GM23338 (cell line): ENCODE measurements around the gene PNMA6A. TPM values are rescaled to one million over a fixed set of nuclear protein-coding genes. Genes with fewer than 3 reads are reported as not detected.

ENCODE experiments used
- ATAC-seq: fragments of 200-7000 bp; cut with Tn5 transposase; 3 replicates; pipeline ENCODE4 v1.9.1; 2020
- DNase-seq: peaks from one replicate; pipeline ENCODE4 v3.0.0-alpha.2; 2015; ENCODE audit warnings: low spot score
- H2AFZ ChIP-seq: fragments of 200-600 bp; sonication (generic); 2 replicates; pipeline ENCODE4 v1.8.0; 2016; ENCODE audit warnings: antibody characterized with exemption, mild to moderate bottlenecking, moderate library complexity
- H3F3A ChIP-seq: fragments of 200-600 bp; sonication (generic); replicated peaks from 2 replicates; pipeline ENCODE4 v1.8.0; 2017; ENCODE audit warnings: antibody characterized with exemption, mixed run types, low read depth
- H3K27ac ChIP-seq: fragments of 200-600 bp; sonication (generic); 2 replicates; pipeline ENCODE4 v1.6.1; 2016; ENCODE audit warnings: low read depth
- H3K27me3 ChIP-seq: fragments of 200-600 bp; sonication (generic); 2 replicates; pipeline ENCODE4 v1.8.0; 2016; ENCODE audit warnings: mild to moderate bottlenecking, mixed run types, moderate library complexity; ENCODE audit not compliant: insufficient read depth
- H3K36me3 ChIP-seq: fragments of 200-600 bp; sonication (generic); 2 replicates; pipeline ENCODE4 v1.8.0; 2016; ENCODE audit warnings: mild to moderate bottlenecking; ENCODE audit not compliant: insufficient read depth
- H3K4me1 ChIP-seq: fragments of 200-600 bp; sonication (generic); 2 replicates; pipeline ENCODE4 v1.8.0; 2016; ENCODE audit warnings: mild to moderate bottlenecking, moderate library complexity; ENCODE audit not compliant: insufficient read depth
- H3K4me2 ChIP-seq: fragments of 200-600 bp; sonication (generic); 2 replicates; pipeline ENCODE4 v1.7.1; 2017; ENCODE audit warnings: mixed run types
- H3K4me3 ChIP-seq: fragments of 200-600 bp; sonication (generic); 2 replicates; pipeline ENCODE4 v1.6.1; 2016; ENCODE audit warnings: mixed run types
- H3K79me2 ChIP-seq: fragments of 200-600 bp; sonication (generic); replicated peaks from 2 replicates; pipeline ENCODE4 v1.8.0; 2017; ENCODE audit warnings: mild to moderate bottlenecking; ENCODE audit not compliant: insufficient read depth
- H3K9me2 ChIP-seq: fragments of 200-600 bp; sonication (generic); 2 replicates; pipeline ENCODE4 v1.8.0; 2017; ENCODE audit not compliant: insufficient read depth
- H4K20me1 ChIP-seq: fragments of 200-600 bp; sonication (generic); replicated peaks from 2 replicates; pipeline ENCODE4 v1.8.0; 2017; ENCODE audit warnings: mild to moderate bottlenecking; ENCODE audit not compliant: insufficient read depth
- H3K27ac Mint-ChIP-seq: 2 replicates; pipeline ENCODE4 v1.8.0; 2020; ENCODE audit warnings: inconsistent platforms, mild to moderate bottlenecking, moderate library complexity, mixed read lengths
- H3K27me3 Mint-ChIP-seq: 3 replicates; pipeline ENCODE4 v1.8.0; 2022; ENCODE audit warnings: low read depth, mild to moderate bottlenecking, moderate library complexity, mixed read lengths, inconsistent platforms; ENCODE audit not compliant: insufficient read depth, poor library complexity
- H3K36me3 Mint-ChIP-seq: 3 replicates; pipeline ENCODE4 v1.8.0; 2021; ENCODE audit warnings: low read depth, mild to moderate bottlenecking, inconsistent platforms, moderate library complexity, mixed read lengths
- H3K4me1 Mint-ChIP-seq: 3 replicates; pipeline ENCODE4 v1.8.0; 2020; ENCODE audit warnings: mild to moderate bottlenecking, inconsistent platforms, mixed read lengths
- H3K4me3 Mint-ChIP-seq: 3 replicates; pipeline ENCODE4 v1.8.0; 2021; ENCODE audit warnings: moderate library complexity, mild to moderate bottlenecking, inconsistent platforms, mixed read lengths
- H3K9me3 Mint-ChIP-seq: 3 replicates; pipeline ENCODE4 v1.8.0; 2020; ENCODE audit warnings: moderate library complexity, mild to moderate bottlenecking, inconsistent platforms, mixed read lengths
- CREB1 ChIP-seq: fragments of 250-450 bp; sonication (Bioruptor Pico); IDR thresholded peaks from 2 replicates; pipeline ENCODE4 v1.5.0; 2020; ENCODE audit warnings: low read depth, mild to moderate bottlenecking, moderate library complexity
- EZH2 ChIP-seq: fragments of 200-600 bp; sonication (generic); IDR thresholded peaks from one replicate; pipeline ENCODE4 v1.8.0; 2017; ENCODE audit warnings: antibody characterized with exemption, mild to moderate bottlenecking, low read depth; ENCODE audit not compliant: unreplicated experiment
- EZH2phosphoT487 ChIP-seq: fragments of 200-600 bp; sonication (generic); IDR thresholded peaks from one replicate; pipeline ENCODE4 v1.8.1; 2018; ENCODE audit warnings: antibody characterized with exemption; ENCODE audit not compliant: unreplicated experiment
- JUNB ChIP-seq: IDR thresholded peaks from one replicate; pipeline ENCODE4 v1.6.1; 2016; ENCODE audit warnings: antibody characterized with exemption; ENCODE audit not compliant: unreplicated experiment
- NANOG ChIP-seq: IDR thresholded peaks from 2 replicates; pipeline ENCODE4 v1.6.1; 2016; ENCODE audit warnings: antibody characterized with exemption, borderline replicate concordance
- POLR2AphosphoS5 ChIP-seq: IDR thresholded peaks from 2 replicates; pipeline ENCODE4 v1.6.1; 2016; ENCODE audit warnings: antibody characterized with exemption, low read depth
- STAT1 ChIP-seq: IDR thresholded peaks from one replicate; pipeline ENCODE4 v1.6.1; 2016; ENCODE audit warnings: antibody characterized with exemption; ENCODE audit not compliant: unreplicated experiment
- ZNF114 ChIP-seq: fragments of 250-450 bp; sonication (Bioruptor Pico); IDR thresholded peaks from 2 replicates; pipeline ENCODE4 v1.5.0; 2020; ENCODE audit warnings: mild to moderate bottlenecking, moderate library complexity
- ZNF331 ChIP-seq: fragments of 250-450 bp; sonication (Bioruptor Pico); IDR thresholded peaks from 2 replicates; pipeline ENCODE4 v1.5.0; 2020; ENCODE audit warnings: low read depth, mild to moderate bottlenecking, moderate library complexity
- polyA plus RNA-seq: library from polyadenylated mRNA; unstranded; fragments of >200 nt; fragmentation: Nextera tagmentation; extraction: Ambion mirVana; gene quantifications from 2 replicates; pipeline ENCODE4 v1.2.1, GENCODE V29; 2016
- total RNA-seq: library from RNA; depleted of rRNA; stranded (reverse); fragments of >200 nt; shearing (Covaris generic); gene quantifications from 2 replicates; pipeline ENCODE4 v1.2.3, GENCODE V29; 2014
- TF ChIP-seq, protein P1 (sequence below): IDR thresholded peaks from one replicate; pipeline ENCODE4 v1.6.1; 2018; ENCODE audit warnings: antibody characterized with exemption; ENCODE audit not compliant: unreplicated experiment
- TF ChIP-seq, protein P2 (sequence below): IDR thresholded peaks from 2 replicates; pipeline ENCODE4 v1.6.1; 2016; ENCODE audit warnings: antibody characterized with exemption
- TF ChIP-seq, protein P3 (sequence below): fragments of 250-450 bp; sonication (Bioruptor Pico); IDR thresholded peaks from 2 replicates; pipeline ENCODE4 v1.5.0; 2020; ENCODE audit warnings: mild to moderate bottlenecking, moderate library complexity
- TF ChIP-seq, protein P4 (sequence below), 2 experiments: fragments of 200-600 bp in 1 of 2; sonication (generic) in 1 of 2; conservative IDR thresholded peaks; 2 replicates each; pipeline versions ENCODE4 v1.5.1 to v1.6.1; 2016 to 2017; ENCODE audit warnings: antibody characterized with exemption in 2 of 2, low read depth in 2 of 2, mild to moderate bottlenecking in 2 of 2, moderate library complexity in 1 of 2

The PNMA6A gene
- total and polyA plus RNA-seq, 2 experiments from 2014 or later: 2.4 to 7.1 TPM

DNA sequence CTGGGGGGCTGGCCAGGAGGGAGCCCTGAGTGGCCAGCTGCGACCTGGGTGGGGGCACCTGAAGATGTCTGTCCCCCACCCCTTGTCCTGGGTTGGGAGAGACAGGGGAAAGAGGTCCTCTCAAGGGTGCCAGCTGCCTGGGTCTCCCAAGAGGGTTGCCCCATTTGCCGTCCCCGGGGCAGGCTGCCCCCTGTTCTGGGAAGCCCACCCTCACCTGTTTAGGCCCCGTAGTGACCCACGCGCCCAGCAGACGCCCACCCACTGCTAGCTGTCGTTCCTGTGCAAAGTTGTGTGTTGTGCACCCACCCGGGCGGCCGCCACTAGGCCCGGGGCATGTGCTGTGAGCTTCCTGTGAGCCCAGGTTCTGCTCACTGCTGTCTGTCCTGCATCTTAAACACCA, 41.5 kb upstream of the PNMA6A start:
- Histone ChIP-seq H3K4me1 (no peaks in the 10 kb centered on the region), H3K27me3 (no peaks in the 10 kb centered on the region), H3K79me2 (no peaks in the 10 kb centered on the region), H3K4me2 (no peak overlapping the region), H3K27ac (no peak overlapping the region), H2AFZ (no peak overlapping the region), H3F3A (no peaks in the 10 kb centered on the region), H3K36me3 (no peaks in the 10 kb centered on the region), H3K9me2 (no peaks in the 10 kb centered on the region), H3K4me3 (no peak overlapping the region), H4K20me1 (no peaks in the 10 kb centered on the region)
- Mint-ChIP-seq H3K4me3 (no peak overlapping the region), H3K4me1 (no peaks in the 10 kb centered on the region), H3K27ac (no peak overlapping the region), H3K36me3 (no peaks in the 10 kb centered on the region), H3K27me3 (peaks cover 4% of the 10 kb centered on the region), H3K9me3 (no peaks in the 10 kb centered on the region)
- no peak for ATAC-seq
- TF ChIP-seq, protein P1, sequence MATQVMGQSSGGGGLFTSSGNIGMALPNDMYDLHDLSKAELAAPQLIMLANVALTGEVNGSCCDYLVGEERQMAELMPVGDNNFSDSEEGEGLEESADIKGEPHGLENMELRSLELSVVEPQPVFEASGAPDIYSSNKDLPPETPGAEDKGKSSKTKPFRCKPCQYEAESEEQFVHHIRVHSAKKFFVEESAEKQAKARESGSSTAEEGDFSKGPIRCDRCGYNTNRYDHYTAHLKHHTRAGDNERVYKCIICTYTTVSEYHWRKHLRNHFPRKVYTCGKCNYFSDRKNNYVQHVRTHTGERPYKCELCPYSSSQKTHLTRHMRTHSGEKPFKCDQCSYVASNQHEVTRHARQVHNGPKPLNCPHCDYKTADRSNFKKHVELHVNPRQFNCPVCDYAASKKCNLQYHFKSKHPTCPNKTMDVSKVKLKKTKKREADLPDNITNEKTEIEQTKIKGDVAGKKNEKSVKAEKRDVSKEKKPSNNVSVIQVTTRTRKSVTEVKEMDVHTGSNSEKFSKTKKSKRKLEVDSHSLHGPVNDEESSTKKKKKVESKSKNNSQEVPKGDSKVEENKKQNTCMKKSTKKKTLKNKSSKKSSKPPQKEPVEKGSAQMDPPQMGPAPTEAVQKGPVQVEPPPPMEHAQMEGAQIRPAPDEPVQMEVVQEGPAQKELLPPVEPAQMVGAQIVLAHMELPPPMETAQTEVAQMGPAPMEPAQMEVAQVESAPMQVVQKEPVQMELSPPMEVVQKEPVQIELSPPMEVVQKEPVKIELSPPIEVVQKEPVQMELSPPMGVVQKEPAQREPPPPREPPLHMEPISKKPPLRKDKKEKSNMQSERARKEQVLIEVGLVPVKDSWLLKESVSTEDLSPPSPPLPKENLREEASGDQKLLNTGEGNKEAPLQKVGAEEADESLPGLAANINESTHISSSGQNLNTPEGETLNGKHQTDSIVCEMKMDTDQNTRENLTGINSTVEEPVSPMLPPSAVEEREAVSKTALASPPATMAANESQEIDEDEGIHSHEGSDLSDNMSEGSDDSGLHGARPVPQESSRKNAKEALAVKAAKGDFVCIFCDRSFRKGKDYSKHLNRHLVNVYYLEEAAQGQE: no peak
- TF ChIP-seq, protein P2, sequence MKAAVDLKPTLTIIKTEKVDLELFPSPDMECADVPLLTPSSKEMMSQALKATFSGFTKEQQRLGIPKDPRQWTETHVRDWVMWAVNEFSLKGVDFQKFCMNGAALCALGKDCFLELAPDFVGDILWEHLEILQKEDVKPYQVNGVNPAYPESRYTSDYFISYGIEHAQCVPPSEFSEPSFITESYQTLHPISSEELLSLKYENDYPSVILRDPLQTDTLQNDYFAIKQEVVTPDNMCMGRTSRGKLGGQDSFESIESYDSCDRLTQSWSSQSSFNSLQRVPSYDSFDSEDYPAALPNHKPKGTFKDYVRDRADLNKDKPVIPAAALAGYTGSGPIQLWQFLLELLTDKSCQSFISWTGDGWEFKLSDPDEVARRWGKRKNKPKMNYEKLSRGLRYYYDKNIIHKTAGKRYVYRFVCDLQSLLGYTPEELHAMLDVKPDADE: no peak
- TF ChIP-seq, protein P3, sequence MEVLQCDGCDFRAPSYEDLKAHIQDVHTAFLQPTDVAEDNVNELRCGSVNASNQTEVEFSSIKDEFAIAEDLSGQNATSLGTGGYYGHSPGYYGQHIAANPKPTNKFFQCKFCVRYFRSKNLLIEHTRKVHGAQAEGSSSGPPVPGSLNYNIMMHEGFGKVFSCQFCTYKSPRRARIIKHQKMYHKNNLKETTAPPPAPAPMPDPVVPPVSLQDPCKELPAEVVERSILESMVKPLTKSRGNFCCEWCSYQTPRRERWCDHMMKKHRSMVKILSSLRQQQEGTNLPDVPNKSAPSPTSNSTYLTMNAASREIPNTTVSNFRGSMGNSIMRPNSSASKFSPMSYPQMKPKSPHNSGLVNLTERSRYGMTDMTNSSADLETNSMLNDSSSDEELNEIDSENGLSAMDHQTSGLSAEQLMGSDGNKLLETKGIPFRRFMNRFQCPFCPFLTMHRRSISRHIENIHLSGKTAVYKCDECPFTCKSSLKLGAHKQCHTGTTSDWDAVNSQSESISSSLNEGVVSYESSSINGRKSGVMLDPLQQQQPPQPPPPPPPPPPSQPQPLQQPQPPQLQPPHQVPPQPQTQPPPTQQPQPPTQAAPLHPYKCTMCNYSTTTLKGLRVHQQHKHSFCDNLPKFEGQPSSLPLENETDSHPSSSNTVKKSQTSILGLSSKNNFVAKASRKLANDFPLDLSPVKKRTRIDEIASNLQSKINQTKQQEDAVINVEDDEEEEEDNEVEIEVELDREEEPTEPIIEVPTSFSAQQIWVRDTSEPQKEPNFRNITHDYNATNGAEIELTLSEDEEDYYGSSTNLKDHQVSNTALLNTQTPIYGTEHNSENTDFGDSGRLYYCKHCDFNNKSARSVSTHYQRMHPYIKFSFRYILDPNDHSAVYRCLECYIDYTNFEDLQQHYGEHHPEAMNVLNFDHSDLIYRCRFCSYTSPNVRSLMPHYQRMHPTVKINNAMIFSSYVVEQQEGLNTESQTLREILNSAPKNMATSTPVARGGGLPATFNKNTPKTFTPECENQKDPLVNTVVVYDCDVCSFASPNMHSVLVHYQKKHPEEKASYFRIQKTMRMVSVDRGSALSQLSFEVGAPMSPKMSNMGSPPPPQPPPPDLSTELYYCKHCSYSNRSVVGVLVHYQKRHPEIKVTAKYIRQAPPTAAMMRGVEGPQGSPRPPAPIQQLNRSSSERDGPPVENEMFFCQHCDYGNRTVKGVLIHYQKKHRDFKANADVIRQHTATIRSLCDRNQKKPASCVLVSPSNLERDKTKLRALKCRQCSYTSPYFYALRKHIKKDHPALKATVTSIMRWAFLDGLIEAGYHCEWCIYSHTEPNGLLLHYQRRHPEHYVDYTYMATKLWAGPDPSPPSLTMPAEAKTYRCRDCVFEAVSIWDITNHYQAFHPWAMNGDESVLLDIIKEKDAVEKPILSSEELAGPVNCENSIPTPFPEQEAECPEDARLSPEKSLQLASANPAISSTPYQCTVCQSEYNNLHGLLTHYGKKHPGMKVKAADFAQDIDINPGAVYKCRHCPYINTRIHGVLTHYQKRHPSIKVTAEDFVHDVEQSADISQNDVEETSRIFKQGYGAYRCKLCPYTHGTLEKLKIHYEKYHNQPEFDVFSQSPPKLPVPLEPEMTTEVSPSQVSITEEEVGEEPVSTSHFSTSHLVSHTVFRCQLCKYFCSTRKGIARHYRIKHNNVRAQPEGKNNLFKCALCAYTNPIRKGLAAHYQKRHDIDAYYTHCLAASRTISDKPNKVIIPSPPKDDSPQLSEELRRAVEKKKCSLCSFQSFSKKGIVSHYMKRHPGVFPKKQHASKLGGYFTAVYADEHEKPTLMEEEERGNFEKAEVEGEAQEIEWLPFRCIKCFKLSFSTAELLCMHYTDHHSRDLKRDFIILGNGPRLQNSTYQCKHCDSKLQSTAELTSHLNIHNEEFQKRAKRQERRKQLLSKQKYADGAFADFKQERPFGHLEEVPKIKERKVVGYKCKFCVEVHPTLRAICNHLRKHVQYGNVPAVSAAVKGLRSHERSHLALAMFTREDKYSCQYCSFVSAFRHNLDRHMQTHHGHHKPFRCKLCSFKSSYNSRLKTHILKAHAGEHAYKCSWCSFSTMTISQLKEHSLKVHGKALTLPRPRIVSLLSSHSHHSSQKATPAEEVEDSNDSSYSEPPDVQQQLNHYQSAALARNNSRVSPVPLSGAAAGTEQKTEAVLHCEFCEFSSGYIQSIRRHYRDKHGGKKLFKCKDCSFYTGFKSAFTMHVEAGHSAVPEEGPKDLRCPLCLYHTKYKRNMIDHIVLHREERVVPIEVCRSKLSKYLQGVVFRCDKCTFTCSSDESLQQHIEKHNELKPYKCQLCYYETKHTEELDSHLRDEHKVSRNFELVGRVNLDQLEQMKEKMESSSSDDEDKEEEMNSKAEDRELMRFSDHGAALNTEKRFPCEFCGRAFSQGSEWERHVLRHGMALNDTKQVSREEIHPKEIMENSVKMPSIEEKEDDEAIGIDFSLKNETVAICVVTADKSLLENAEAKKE (CRISPR knock-in tag): no peak
- TF ChIP-seq POLR2AphosphoS5 (no peak), ZNF331 (CRISPR knock-in tag) (no peak), NANOG (no peak), EZH2phosphoT487 (no peak), ZNF114 (no peak), JUNB (no peak), STAT1 (no peak), CREB1 (CRISPR knock-in tag) (no peak), EZH2 (no peak)
- TF ChIP-seq, protein P4, sequence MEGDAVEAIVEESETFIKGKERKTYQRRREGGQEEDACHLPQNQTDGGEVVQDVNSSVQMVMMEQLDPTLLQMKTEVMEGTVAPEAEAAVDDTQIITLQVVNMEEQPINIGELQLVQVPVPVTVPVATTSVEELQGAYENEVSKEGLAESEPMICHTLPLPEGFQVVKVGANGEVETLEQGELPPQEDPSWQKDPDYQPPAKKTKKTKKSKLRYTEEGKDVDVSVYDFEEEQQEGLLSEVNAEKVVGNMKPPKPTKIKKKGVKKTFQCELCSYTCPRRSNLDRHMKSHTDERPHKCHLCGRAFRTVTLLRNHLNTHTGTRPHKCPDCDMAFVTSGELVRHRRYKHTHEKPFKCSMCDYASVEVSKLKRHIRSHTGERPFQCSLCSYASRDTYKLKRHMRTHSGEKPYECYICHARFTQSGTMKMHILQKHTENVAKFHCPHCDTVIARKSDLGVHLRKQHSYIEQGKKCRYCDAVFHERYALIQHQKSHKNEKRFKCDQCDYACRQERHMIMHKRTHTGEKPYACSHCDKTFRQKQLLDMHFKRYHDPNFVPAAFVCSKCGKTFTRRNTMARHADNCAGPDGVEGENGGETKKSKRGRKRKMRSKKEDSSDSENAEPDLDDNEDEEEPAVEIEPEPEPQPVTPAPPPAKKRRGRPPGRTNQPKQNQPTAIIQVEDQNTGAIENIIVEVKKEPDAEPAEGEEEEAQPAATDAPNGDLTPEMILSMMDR (conservative IDR thresholded peaks at IDR 0.05; ENCODE audit: low read depth in 2 of 2): no peak
- DNase-seq: no peak
